ENCODE results near the gene HSD3B7. TPM values are rescaled to one million over a fixed set of nuclear protein-coding genes. Genes with fewer than 3 reads are reported as not detected.

HSD3B7 gene
- total RNA-seq, 1 donor = 26.8 TPM

GRCh38 chr16:30946671-30947540, 38.1 kb upstream of the HSD3B7 start:
- DNase-seq (ENCODE audit: low read depth) = no peak
- no peak for TF ChIP-seq CTCF (IDR thresholded peaks at IDR 0.05; ENCODE audit: insufficient read depth, low read depth, low read length)
- no peak overlapping the region for H3K4me3 ChIP-seq (ENCODE audit: low read depth, low read length)

GRCh38 chr16:30947541-30947858, 37.5 kb upstream of the HSD3B7 start:
- DNase-seq (ENCODE audit: low read depth) = no peak
- TF ChIP-seq CTCF (IDR thresholded peaks at IDR 0.05; ENCODE audit: insufficient read depth, low read depth, low read length) = no peak
- no peak overlapping the region for H3K4me3 ChIP-seq (ENCODE audit: low read depth, low read length)

- no peak for TF ChIP-seq CTCF (IDR thresholded peaks at IDR 0.05; ENCODE audit: insufficient read depth, low read depth, low read length)
- peak; percentile 99 for DNase-seq (ENCODE audit: low read depth)
- peak overlapping the region; percentile 94 for H3K4me3 ChIP-seq (ENCODE audit: low read depth, low read length)
These were observed 36.9 kb upstream of the HSD3B7 start for GRCh38 chr16:30947859-30948666.

- no peak for TF ChIP-seq CTCF (IDR thresholded peaks at IDR 0.05; ENCODE audit: insufficient read depth, low read depth, low read length)
- peak; percentile 71 for DNase-seq (ENCODE audit: low read depth)
- H3K4me3 ChIP-seq (ENCODE audit: low read depth, low read length) = peak within 1 kb of the TSS; percentile 94
These were observed 36.0 kb upstream of the HSD3B7 start, which contains the start of gene ORAI3 for GRCh38 chr16:30948667-30949649. TSS of gene ORAI3 (plus strand) at chr16:30949068. CDS start at chr16:30949290, 222 bp downstream.

- peak overlapping the region; percentile 94 for H3K4me3 ChIP-seq (ENCODE audit: low read depth, low read length)
- DNase-seq (ENCODE audit: low read depth) = peak; percentile 96
- TF ChIP-seq CTCF (IDR thresholded peaks at IDR 0.05; ENCODE audit: insufficient read depth, low read depth, low read length) = peak; percentile 23
These were observed 35.1 kb upstream of the HSD3B7 start for GRCh38 chr16:30949650-30950515.
